ENCODE measurements around the gene EFHC2.

DNA sequence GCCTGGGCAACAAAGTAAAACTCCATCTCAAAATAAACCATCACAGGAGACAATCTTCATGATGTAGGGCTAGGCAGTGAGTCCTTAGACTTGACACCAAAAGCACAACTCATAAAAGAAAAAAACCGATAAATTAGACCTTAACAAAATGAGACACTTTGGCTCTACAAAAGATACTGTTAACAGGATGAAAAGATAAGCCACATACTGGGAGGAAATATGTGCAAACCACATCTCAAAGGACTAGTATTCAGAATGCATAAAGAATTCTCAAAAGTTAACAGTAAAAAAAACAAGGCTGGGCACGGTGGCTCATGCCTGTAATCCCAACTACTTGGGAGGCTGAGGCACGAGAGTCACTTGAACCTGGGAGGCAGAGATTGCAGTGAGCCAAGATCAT is 13.2 kb downstream of the EFHC2 start:
- TF ChIP-seq, protein P1, sequence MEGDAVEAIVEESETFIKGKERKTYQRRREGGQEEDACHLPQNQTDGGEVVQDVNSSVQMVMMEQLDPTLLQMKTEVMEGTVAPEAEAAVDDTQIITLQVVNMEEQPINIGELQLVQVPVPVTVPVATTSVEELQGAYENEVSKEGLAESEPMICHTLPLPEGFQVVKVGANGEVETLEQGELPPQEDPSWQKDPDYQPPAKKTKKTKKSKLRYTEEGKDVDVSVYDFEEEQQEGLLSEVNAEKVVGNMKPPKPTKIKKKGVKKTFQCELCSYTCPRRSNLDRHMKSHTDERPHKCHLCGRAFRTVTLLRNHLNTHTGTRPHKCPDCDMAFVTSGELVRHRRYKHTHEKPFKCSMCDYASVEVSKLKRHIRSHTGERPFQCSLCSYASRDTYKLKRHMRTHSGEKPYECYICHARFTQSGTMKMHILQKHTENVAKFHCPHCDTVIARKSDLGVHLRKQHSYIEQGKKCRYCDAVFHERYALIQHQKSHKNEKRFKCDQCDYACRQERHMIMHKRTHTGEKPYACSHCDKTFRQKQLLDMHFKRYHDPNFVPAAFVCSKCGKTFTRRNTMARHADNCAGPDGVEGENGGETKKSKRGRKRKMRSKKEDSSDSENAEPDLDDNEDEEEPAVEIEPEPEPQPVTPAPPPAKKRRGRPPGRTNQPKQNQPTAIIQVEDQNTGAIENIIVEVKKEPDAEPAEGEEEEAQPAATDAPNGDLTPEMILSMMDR (IDR thresholded peaks at IDR 0.05 in 4 of 5, conservative IDR thresholded peaks at IDR 0.05 in 1 of 5): no peak
- TF ChIP-seq POLR2A (IDR thresholded peaks at IDR 0.05): no peak

All from gastrocnemius medialis (tissue), 4 donors.